Measurements from ENCODE around the gene NXNL1.

Gene NXNL1

DNA sequence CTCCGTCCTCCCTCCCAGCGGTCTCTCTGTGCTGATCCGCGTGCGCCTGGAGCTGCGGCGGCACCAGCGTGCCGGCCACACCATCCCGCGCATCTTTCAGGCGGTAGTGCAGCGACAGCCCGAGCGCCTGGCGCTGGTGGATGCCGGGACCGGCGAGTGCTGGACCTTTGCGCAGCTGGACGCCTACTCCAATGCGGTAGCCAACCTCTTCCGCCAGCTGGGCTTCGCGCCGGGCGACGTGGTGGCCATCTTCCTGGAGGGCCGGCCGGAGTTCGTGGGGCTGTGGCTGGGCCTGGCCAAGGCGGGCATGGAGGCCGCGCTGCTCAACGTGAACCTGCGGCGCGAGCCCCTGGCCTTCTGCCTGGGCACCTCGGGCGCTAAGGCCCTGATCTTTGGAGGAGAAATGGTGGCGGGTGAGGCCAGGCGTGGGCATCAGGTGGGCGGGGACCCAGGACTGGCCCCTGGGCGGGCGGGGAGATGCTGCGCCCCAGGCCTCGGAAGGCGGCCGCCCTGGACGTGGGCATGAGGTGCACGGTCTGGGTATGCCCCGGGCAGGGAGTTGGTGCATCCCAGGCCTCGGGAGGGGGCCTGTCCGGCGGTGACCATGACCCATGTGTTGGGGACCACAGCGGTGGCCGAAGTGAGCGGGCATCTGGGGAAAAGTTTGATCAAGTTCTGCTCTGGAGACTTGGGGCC, 26.0 kb upstream of the NXNL1 start:
- DNase-seq, result no peak

GRCh38 chr19:17484520-17485185, 23.9 kb upstream of the NXNL1 start:
- DNase-seq, result no peak

DNA sequence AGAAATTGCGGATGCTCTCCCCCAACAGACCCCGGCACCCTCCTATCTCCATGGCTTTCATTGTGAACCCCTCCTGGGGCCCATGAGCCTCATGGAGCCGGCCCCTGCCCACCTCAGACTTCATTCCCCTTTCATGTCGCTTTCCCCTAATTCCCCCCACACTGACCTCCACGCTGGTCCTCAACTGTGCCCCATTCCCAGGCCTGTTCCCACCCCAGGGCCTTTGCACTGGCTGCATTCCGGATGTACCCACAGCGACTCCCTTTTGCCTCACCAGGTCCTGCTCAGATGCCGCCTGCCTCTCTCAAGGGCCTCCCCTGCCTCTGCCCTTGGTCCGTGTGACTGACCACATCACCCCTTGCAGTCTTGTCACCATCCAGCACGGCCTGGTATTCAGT, 22.9 kb upstream of the NXNL1 start:
- DNase-seq, result no peak

GRCh38 chr19:17482877-17483604, 22.3 kb upstream of the NXNL1 start:
- no peak for DNase-seq

DNA sequence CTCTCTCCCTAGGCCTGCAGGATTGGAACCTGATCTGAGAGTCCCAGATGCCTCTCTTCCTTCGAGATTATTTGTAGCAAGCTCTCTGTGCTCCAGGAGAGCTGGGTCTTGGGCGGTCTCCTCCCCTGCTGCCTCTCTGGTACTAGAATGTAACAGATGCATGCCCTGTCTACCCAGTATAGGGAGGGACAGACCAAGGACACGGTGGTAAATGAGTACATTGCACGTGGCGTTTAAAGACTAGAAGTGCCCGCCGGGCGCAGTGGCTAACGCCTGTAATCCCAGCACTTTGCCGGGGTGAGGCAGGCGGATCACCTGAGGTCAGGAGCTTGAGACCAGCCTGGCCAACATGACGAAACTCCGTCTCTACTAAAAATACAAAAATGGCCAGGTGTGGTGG, 21.3 kb upstream of the NXNL1 start:
- DNase-seq, result no peak

DNA sequence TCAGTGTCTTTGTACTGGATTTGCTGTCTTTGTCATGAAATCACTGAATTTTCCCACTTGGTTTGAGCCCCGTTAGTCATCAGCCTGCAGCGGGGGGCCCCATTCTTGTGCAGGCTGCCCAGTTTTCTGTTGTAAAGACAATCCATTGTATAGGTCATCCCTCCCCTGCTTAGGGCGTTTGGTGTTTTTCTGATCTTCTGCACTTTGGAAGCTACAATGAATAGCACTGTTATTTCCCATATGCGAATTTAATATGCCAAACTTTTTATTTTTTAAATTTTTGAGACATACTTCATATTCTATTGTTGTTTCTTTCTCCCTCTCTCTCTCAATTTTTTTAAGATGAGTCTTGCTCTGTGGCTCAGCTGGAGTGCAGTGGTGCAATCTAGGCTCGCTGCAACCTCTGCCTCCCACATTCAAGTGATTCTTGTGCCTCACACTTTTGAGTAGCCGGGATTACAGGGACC, 18.6 kb upstream of the NXNL1 start:
- peak in 5 of 14 donors; percentile 26 to 85 (median 38) for DNase-seq

DNA sequence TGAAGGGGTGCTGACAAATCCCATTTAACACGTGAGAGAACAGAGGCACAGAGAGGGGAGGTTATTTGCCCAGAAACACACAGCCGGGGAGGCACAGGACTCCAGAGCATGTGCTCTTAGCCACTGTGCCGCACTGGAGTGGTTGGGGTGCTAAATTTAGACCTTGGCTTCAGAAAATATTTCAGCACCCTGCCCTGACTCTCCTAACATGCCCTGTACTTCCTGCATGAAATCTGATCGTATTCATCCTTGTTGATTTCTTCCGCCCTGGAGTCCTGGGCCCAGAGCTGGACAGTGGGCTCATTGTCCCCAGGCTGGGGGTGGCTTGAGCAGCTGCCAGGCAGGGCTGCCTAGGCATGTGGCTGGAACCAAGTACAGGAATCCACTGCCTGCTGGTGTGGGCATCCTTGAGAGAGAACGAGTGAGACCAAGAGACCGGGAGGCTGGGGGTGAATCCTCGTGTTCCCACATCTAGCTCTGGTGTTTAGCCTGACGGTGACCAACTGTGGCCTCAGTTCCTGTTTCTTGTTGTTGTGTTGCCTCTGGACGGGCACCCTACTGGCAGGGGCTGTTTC, 14.9 kb upstream of the NXNL1 start:
- DNase-seq, result peak in 13 of 14 donors; percentile 29 to 96 (median 87)

- DNase-seq, result peak in 1 of 14 donors; percentile 19
Measured at GRCh38 chr19:17475011-17475540, 14.3 kb upstream of the NXNL1 start.

GRCh38 chr19:17473041-17473440, 12.3 kb upstream of the NXNL1 start:
- DNase-seq, result no peak

- DNase-seq, result peak in 1 of 14 donors; percentile 55
Measured at GRCh38 chr19:17471410-17472125, 10.8 kb upstream of the NXNL1 start.

- peak; percentile 93 to 99 (median 98) for DNase-seq
Measured at GRCh38 chr19:17470068-17470841, 9.5 kb upstream of the NXNL1 start, which contains the start of gene SLC27A1. Gene SLC27A1, plus strand, starts transcription at chr19:17470524. Its CDS starts 17 bp downstream, at chr19:17470541.

- peak in 8 of 14 donors; percentile 82 to 99 (median 93) for DNase-seq
Measured at GRCh38 chr19:17469481-17470067, 8.8 kb upstream of the NXNL1 start.

GRCh38 chr19:17469092-17469480, 8.4 kb upstream of the NXNL1 start:
- peak in 3 of 14 donors; percentile 54 to 69 (median 57) for DNase-seq

DNA sequence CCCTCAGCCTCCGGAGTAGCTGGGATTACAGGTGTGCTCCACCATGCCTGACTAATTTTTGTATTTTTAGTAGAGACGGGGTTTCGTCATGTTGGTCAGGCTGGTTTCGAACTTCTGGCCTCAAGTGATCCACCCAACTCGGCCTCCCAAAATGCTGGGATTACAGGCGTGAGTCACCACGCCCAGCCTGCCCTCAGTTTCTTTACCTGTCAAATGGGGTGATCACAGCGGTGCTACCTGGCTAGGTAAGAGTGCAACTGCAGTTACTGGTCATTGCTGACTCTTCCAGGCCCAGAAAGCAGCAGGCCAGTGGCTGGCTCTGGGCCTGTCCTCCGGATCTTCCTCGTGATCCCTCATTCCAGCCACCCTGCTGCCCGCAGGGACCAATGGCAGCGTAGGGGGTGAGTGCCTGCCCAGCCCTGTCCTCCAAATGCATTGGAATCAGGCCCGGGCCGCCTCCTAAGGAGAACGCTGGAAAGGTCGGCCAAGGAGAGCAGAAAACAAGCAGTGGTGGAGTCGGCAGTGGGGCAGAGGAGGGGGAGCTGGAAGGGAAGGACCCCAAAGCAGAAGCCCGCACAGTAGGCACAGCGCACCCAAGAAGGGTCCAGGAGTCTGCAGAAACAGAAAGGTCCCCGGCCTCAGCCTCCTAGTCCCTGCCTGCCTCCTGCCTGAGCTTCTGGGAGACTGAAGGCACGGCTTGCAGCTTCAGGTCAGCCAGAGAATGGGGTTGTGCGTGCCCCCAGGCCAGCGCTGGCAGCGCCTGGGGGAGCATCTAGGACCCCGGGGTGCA, 7.8 kb upstream of the NXNL1 start:
- peak in 13 of 14 donors; percentile 4 to 79 (median 52) for DNase-seq

GRCh38 chr19:17467471-17468301, 7.0 kb upstream of the NXNL1 start:
- DNase-seq, result no peak

DNA sequence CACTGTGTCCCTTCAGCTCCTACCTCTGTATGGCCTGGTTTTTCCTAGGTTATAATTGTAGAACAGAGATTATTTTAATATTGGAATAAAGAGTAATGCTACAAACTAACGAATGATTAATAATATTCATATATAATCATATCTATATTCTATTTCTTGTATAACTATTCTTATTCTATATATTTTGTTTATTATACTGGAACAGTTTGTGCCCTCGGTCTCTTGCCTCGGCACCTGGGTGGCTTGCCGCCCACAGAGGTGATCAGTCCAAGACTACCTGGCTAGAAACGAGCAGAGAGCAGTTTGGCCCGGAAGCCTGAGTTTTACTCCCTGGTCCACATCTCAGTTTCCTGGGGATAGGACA, 5.7 kb upstream of the NXNL1 start:
- no peak for DNase-seq

GRCh38 chr19:17458970-17459369, 1.8 kb downstream of the NXNL1 start:
- no peak for DNase-seq

GRCh38 chr19:17457616-17458015, 3.1 kb downstream of the NXNL1 start:
- no peak for DNase-seq

DNA sequence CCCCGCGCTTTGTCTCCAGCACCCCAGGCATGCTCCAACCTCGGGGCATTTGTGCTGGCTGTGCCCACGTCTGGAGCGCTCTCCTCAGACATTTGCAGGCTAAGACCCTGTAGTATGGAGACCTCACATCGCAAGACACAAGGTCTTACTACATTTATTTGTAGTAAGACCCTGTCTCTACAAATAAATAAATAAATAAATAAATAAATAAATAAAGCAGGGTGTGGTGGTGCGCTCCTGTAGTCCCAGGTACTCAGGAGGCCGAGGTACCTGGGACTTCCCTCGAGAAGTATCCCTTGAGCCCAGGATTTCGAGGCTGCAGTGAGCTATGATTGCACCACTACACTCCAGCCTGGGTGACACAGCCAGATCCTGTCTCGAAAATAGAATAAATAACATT, 4.6 kb downstream of the NXNL1 start:
- DNase-seq, result no peak
